Glutamatergic neuron (in vitro differentiated cells): ENCODE results near the gene COG7. TPM values are rescaled to one million over a fixed set of nuclear protein-coding genes. Genes with fewer than 3 reads are reported as not detected.

Experiments
- DNase-seq: peaks from one replicate; pipeline ENCODE4 v3.0.0; 2022
- H3K27ac Mint-ChIP-seq: one replicate; pipeline ENCODE4 v1.8.0; 2020; ENCODE audit warnings: mild to moderate bottlenecking, mixed read lengths, inconsistent platforms; ENCODE audit not compliant: unreplicated experiment
- H3K27me3 Mint-ChIP-seq: one replicate; pipeline ENCODE4 v1.8.0; 2020; ENCODE audit warnings: mild to moderate bottlenecking, moderate library complexity, mixed read lengths, inconsistent platforms; ENCODE audit not compliant: unreplicated experiment
- H3K36me3 Mint-ChIP-seq: one replicate; pipeline ENCODE4 v1.8.0; 2020; ENCODE audit warnings: mild to moderate bottlenecking, mixed read lengths, inconsistent platforms; ENCODE audit not compliant: unreplicated experiment
- H3K4me1 Mint-ChIP-seq: one replicate; pipeline ENCODE4 v1.8.0; 2020; ENCODE audit warnings: mild to moderate bottlenecking, low read depth, mixed read lengths, inconsistent platforms; ENCODE audit not compliant: unreplicated experiment
- H3K4me3 Mint-ChIP-seq: one replicate; pipeline ENCODE4 v1.8.0; 2020; ENCODE audit warnings: mild to moderate bottlenecking, mixed read lengths, inconsistent platforms; ENCODE audit not compliant: unreplicated experiment
- H3K9me3 Mint-ChIP-seq: one replicate; pipeline ENCODE4 v1.8.0; 2020; ENCODE audit warnings: mild to moderate bottlenecking, moderate library complexity, mixed read lengths, inconsistent platforms; ENCODE audit not compliant: unreplicated experiment
- CTCF ChIP-seq: fragments of 200-600 bp; sonication (generic); IDR thresholded peaks from one replicate; pipeline ENCODE4 v1.5.0; 2021; ENCODE audit not compliant: partially characterized antibody, unreplicated experiment
- total RNA-seq: library from RNA; stranded (reverse); fragmentation: NEBNext Ultra II Directional; extraction: Animal tissue kit (Norgen Biotek cat#: 25700); gene quantifications from one replicate; pipeline ENCODE4 v1.2.1, GENCODE V29; 2021; ENCODE audit not compliant: unreplicated experiment

Gene COG7
- total RNA-seq, 1 donor from 2014 or later: 12.7 TPM

GRCh38 chr16:23496821-23497542 lies 44.0 kb upstream of the COG7 start:
- H3K9me3 Mint-ChIP-seq: no peaks in the 10 kb centered on the region
- TF ChIP-seq CTCF: no peak
- H3K27me3 Mint-ChIP-seq: peaks cover 2% of the 10 kb centered on the region
- no peak for DNase-seq
- H3K27ac Mint-ChIP-seq: peak overlapping the region; percentile 11
- no peaks in the 10 kb centered on the region for H3K36me3 Mint-ChIP-seq
- H3K4me3 Mint-ChIP-seq: no peak overlapping the region
- peaks cover 27% of the 10 kb centered on the region for H3K4me1 Mint-ChIP-seq

GRCh38 chr16:23495671-23496070 lies 42.7 kb upstream of the COG7 start:
- TF ChIP-seq CTCF: no peak
- Mint-ChIP-seq H3K4me1 (peaks cover 13% of the 10 kb centered on the region), H3K9me3 (no peaks in the 10 kb centered on the region), H3K27ac (no peak overlapping the region), H3K4me3 (no peak overlapping the region), H3K27me3 (peaks cover 4% of the 10 kb centered on the region), H3K36me3 (no peaks in the 10 kb centered on the region)
- no peak for DNase-seq

- Mint-ChIP-seq H3K4me1 (peaks cover 11% of the 10 kb centered on the region), H3K27ac (no peak overlapping the region), H3K4me3 (no peak overlapping the region), H3K9me3 (no peaks in the 10 kb centered on the region), H3K36me3 (no peaks in the 10 kb centered on the region), H3K27me3 (peaks cover 4% of the 10 kb centered on the region)
- no peak for DNase-seq
- no peak for TF ChIP-seq CTCF
These were observed 41.2 kb upstream of the COG7 start for GRCh38 chr16:23494188-23494587.

GRCh38 chr16:23491490-23492391 lies 38.8 kb upstream of the COG7 start:
- H3K4me3 Mint-ChIP-seq: no peak overlapping the region
- no peak for DNase-seq
- no peaks in the 10 kb centered on the region for H3K4me1 Mint-ChIP-seq
- H3K27me3 Mint-ChIP-seq: peaks cover 1% of the 10 kb centered on the region
- H3K9me3 Mint-ChIP-seq: no peaks in the 10 kb centered on the region
- no peak overlapping the region for H3K27ac Mint-ChIP-seq
- no peaks in the 10 kb centered on the region for H3K36me3 Mint-ChIP-seq
- TF ChIP-seq CTCF: no peak

GRCh38 chr16:23486480-23486879 lies 33.5 kb upstream of the COG7 start:
- TF ChIP-seq CTCF: no peak
- H3K27ac Mint-ChIP-seq: no peak overlapping the region
- no peaks in the 10 kb centered on the region for H3K9me3 Mint-ChIP-seq
- H3K4me3 Mint-ChIP-seq: no peak overlapping the region
- DNase-seq: no peak
- no peaks in the 10 kb centered on the region for H3K36me3 Mint-ChIP-seq
- no peaks in the 10 kb centered on the region for H3K4me1 Mint-ChIP-seq
- H3K27me3 Mint-ChIP-seq: peaks cover 1% of the 10 kb centered on the region
